SHP77 (cell line): ENCODE results near the gene PLCD3.

Experiments used
- DNase-seq, 2 experiments: peaks; one replicate each; lab custom pipeline; 2025; lab: John Stamatoyannopoulos, UW

The PLCD3 gene

GRCh38 chr17:45132320-45132571, at the start of gene PLCD3:
Gene PLCD3, minus strand, starts transcription at chr17:45132515. Its CDS starts 105 bp downstream, at chr17:45132410.
- DNase-seq = no peak

- DNase-seq = no peak
These were observed 45.2 kb upstream of the PLCD3 start for GRCh38 chr17:45177563-45177962.

GRCh38 chr17:45175759-45176115, 43.4 kb upstream of the PLCD3 start:
- DNase-seq = no peak

- DNase-seq = peak; percentile 90 to 94
These were observed 40.4 kb upstream of the PLCD3 start for GRCh38 chr17:45172541-45173286.

- no peak for DNase-seq
These were observed 39.9 kb upstream of the PLCD3 start for GRCh38 chr17:45172232-45172540.

- DNase-seq = peak; percentile 50 to 87
These were observed 39.3 kb upstream of the PLCD3 start for GRCh38 chr17:45171338-45172231.

- no peak for DNase-seq
These were observed 38.6 kb upstream of the PLCD3 start for GRCh38 chr17:45170931-45171337.

GRCh38 chr17:45170280-45170930, 38.1 kb upstream of the PLCD3 start:
- no peak for DNase-seq

- DNase-seq = no peak
These were observed 36.9 kb upstream of the PLCD3 start for GRCh38 chr17:45168991-45169752.

- no peak for DNase-seq
These were observed 32.5 kb upstream of the PLCD3 start for GRCh38 chr17:45164734-45165269.

GRCh38 chr17:45162025-45162687, 29.8 kb upstream of the PLCD3 start:
- DNase-seq = no peak

- DNase-seq = peak; percentile 97 to 99
These were observed 29.1 kb upstream of the PLCD3 start, which contains the start of gene HEXIM2 for GRCh38 chr17:45161288-45162024. Gene HEXIM2, plus strand, starts transcription at chr17:45161875. Its CDS starts 919 bp downstream, at chr17:45162794.

GRCh38 chr17:45160447-45161287, 28.4 kb upstream of the PLCD3 start:
- DNase-seq = peak; percentile 21 to 49

GRCh38 chr17:45156242-45156641, 23.9 kb upstream of the PLCD3 start:
- DNase-seq = no peak

- no peak for DNase-seq
These were observed 23.2 kb upstream of the PLCD3 start for GRCh38 chr17:45155483-45155882.

- DNase-seq = no peak
These were observed 22.7 kb upstream of the PLCD3 start for GRCh38 chr17:45155029-45155428.

GRCh38 chr17:45150911-45151809, 18.8 kb upstream of the PLCD3 start:
- DNase-seq = no peak
